CD4-positive, alpha-beta T cell (primary cell): Measurements from ENCODE around the gene TRMT44. TPM values are rescaled to one million over a fixed set of nuclear protein-coding genes. Genes with fewer than 3 reads are reported as not detected.
"Not testable (repeated sequence)": the region's sequence is repeated elsewhere in the genome, so short reads cannot be mapped to it uniquely, and the experiment has no call there.

Experiments
- ATAC-seq: fragments of 200-7000 bp; cut with Tn5 transposase; one replicate; pipeline ENCODE4 v1.10.0; 2022; ENCODE audit warnings: mild to moderate bottlenecking; ENCODE audit not compliant: poor library complexity
- CTCF ChIA-PET: fragments of 350-600 bp; sonication (Branson Sonifier 250); formaldehyde crosslinking; loops from one replicate; lab custom pipeline; 2021; ENCODE audit warnings: antibody characterized with exemption, inconsistent platforms; lab: Charles Lee
- POLR2A ChIA-PET: fragments of 350-600 bp; sonication (Branson Sonifier 250); formaldehyde crosslinking; loops from one replicate; lab custom pipeline; 2021; ENCODE audit warnings: antibody characterized with exemption, inconsistent platforms; lab: Charles Lee
- DNase-seq, 14 experiments: peaks; one replicate each; pipeline ENCODE4 v3.0.0-alpha.2; 2013 to 2020; ENCODE audit warnings: mixed read lengths in 2 of 14
- H3K27ac ChIP-seq, 2 donors: one replicate each; pipeline versions ENCODE4 v1.5.1 to v1.7.0; 2013; ENCODE audit warnings: low read length in 2 of 2, low read depth in 1 of 2, mild to moderate bottlenecking in 1 of 2
- H3K27me3 ChIP-seq, 2 experiments: 1 replicate in 1 of 2; 2 replicates in 1 of 2; pipeline versions ENCODE4 v1.6.1 to v1.7.0; 2013; ENCODE audit warnings: low read length in 2 of 2, control low read depth in 1 of 2, mild to moderate bottlenecking in 1 of 2, moderate library complexity in 1 of 2; ENCODE audit not compliant: insufficient read depth in 2 of 2, control insufficient read depth in 1 of 2
- H3K36me3 ChIP-seq: one replicate; pipeline ENCODE4 v1.6.1; 2013; ENCODE audit warnings: low read length, control low read depth; ENCODE audit not compliant: insufficient read depth
- H3K4me1 ChIP-seq: one replicate; pipeline ENCODE4 v1.6.1; 2013; ENCODE audit warnings: low read length, control low read depth; ENCODE audit not compliant: insufficient read depth
- H3K4me3 ChIP-seq: one replicate; pipeline ENCODE4 v1.5.1; 2013; ENCODE audit warnings: mild to moderate bottlenecking, low read length, moderate library complexity
- H3K9me3 ChIP-seq, 2 experiments: 1 replicate in 1 of 2; 2 replicates in 1 of 2; pipeline versions ENCODE4 v1.6.1 to v1.7.0; 2013; ENCODE audit warnings: low read length in 2 of 2, mild to moderate bottlenecking in 2 of 2, control low read depth in 1 of 2, moderate library complexity in 1 of 2; ENCODE audit not compliant: control insufficient read depth in 1 of 2, insufficient read depth in 1 of 2
- H3K27ac Mint-ChIP-seq: one replicate; pipeline ENCODE4 v1.8.0; 2020; ENCODE audit warnings: mixed read lengths
- H3K27me3 Mint-ChIP-seq: one replicate; pipeline ENCODE4 v1.8.0; 2021; ENCODE audit warnings: mixed read lengths
- H3K36me3 Mint-ChIP-seq: one replicate; pipeline ENCODE4 v1.8.0; 2021; ENCODE audit warnings: low read depth, mixed read lengths
- H3K4me1 Mint-ChIP-seq: one replicate; pipeline ENCODE4 v1.8.0; 2021; ENCODE audit warnings: low read depth, mixed read lengths
- H3K4me3 Mint-ChIP-seq: one replicate; pipeline ENCODE4 v1.8.0; 2020; ENCODE audit warnings: mild to moderate bottlenecking, mixed read lengths
- H3K9me3 Mint-ChIP-seq: one replicate; pipeline ENCODE4 v1.8.0; 2020; ENCODE audit warnings: mixed read lengths
- CTCF ChIP-seq: fragments of 200-600 bp; IDR thresholded peaks from one replicate; pipeline ENCODE4 v1.8.0; 2022; ENCODE audit warnings: antibody characterized with exemption, mild to moderate bottlenecking
- intact Hi-C, 2 experiments: fragments of 100-400 bp; cut with DNase I in 1 of 2; cut with micrococcal nuclease in 1 of 2; formaldehyde crosslinking; loops; one replicate each; pipeline versions ENCODE4 v1.15.1 to v1.9.0; 2023 to 2025; cut with DNase I, micrococcal nuclease
- total RNA-seq, 174 experiments: library from RNA in 2 of 174; stranded (reverse) in 2 of 174; gene quantifications; one replicate each; pipeline ENCODE4 v1.2.3 and lab custom pipeline; 2021 to 2026

The TRMT44 gene
- total RNA-seq, 2 experiments from 2014 or later, result 25.6 to 29.2 TPM

- no peak overlapping the region for H3K27ac ChIP-seq
- peaks cover 14% of the 10 kb centered on the region for H3K36me3 Mint-ChIP-seq
- H3K4me1 ChIP-seq, result no peaks in the 10 kb centered on the region
- H3K9me3 Mint-ChIP-seq, result no peaks in the 10 kb centered on the region
- no peaks in the 10 kb centered on the region for H3K27me3 ChIP-seq
- peaks cover 9% of the 10 kb centered on the region for H3K36me3 ChIP-seq
- no peak overlapping the region for H3K4me3 Mint-ChIP-seq
- intact Hi-C loops, result no loop called here
- no peaks in the 10 kb centered on the region for H3K4me1 Mint-ChIP-seq
- TF ChIP-seq CTCF, result no peak
- no peaks in the 10 kb centered on the region for H3K9me3 ChIP-seq
- H3K27ac Mint-ChIP-seq, result no peak overlapping the region
- H3K27me3 Mint-ChIP-seq, result no peaks in the 10 kb centered on the region
- no peak overlapping the region for H3K4me3 ChIP-seq
- ChIA-PET POLR2A (no interaction called here), CTCF (no interaction called here)
- ATAC-seq (no peak), DNase-seq (no peak)
These were observed 37.8 kb downstream of the TRMT44 start for GRCh38 chr4:8478371-8478770.

- Histone ChIP-seq H3K36me3 (peaks cover 9% of the 10 kb centered on the region), H3K27me3 (no peaks in the 10 kb centered on the region), H3K9me3 (no peaks in the 10 kb centered on the region), H3K4me1 (no peaks in the 10 kb centered on the region), H3K27ac (no peak overlapping the region), H3K4me3 (no peak overlapping the region)
- DNase-seq (no peak), ATAC-seq (no peak)
- no peak for TF ChIP-seq CTCF
- intact Hi-C loops, result no loop called here
- H3K4me1 Mint-ChIP-seq, result no peaks in the 10 kb centered on the region
- H3K27ac Mint-ChIP-seq, result no peak overlapping the region
- H3K4me3 Mint-ChIP-seq, result no peak overlapping the region
- H3K27me3 Mint-ChIP-seq, result no peaks in the 10 kb centered on the region
- peaks cover 14% of the 10 kb centered on the region for H3K36me3 Mint-ChIP-seq
- ChIA-PET CTCF (no interaction called here), POLR2A (no interaction called here)
- no peaks in the 10 kb centered on the region for H3K9me3 Mint-ChIP-seq
These were observed 38.5 kb downstream of the TRMT44 start for GRCh38 chr4:8478801-8479744.

- Mint-ChIP-seq H3K27ac (no peak overlapping the region), H3K9me3 (no peaks in the 10 kb centered on the region), H3K4me1 (no peaks in the 10 kb centered on the region), H3K36me3 (peaks cover 14% of the 10 kb centered on the region), H3K4me3 (no peak overlapping the region), H3K27me3 (no peaks in the 10 kb centered on the region)
- DNase-seq (no peak), ATAC-seq (no peak)
- intact Hi-C loops, result no loop called here
- H3K27ac ChIP-seq, result no peak overlapping the region
- H3K27me3 ChIP-seq, result no peaks in the 10 kb centered on the region
- H3K9me3 ChIP-seq, result no peaks in the 10 kb centered on the region
- no peak for TF ChIP-seq CTCF
- ChIA-PET POLR2A (no interaction called here), CTCF (no interaction called here)
- H3K4me3 ChIP-seq, result no peak overlapping the region
- H3K4me1 ChIP-seq, result no peaks in the 10 kb centered on the region
- H3K36me3 ChIP-seq, result peaks cover 9% of the 10 kb centered on the region
These were observed 39.6 kb downstream of the TRMT44 start for GRCh38 chr4:8480221-8480620.

- CTCF ChIA-PET, POLR2A ChIA-PET, H3K36me3 Mint-ChIP-seq, H3K4me1 Mint-ChIP-seq, H3K36me3 ChIP-seq, DNase-seq, H3K9me3 Mint-ChIP-seq, H3K27me3 Mint-ChIP-seq, intact Hi-C loops, ATAC-seq, H3K4me1 ChIP-seq, H3K27ac Mint-ChIP-seq, H3K4me3 ChIP-seq, H3K9me3 ChIP-seq, H3K27me3 ChIP-seq, H3K4me3 Mint-ChIP-seq, H3K27ac ChIP-seq: not testable (repeated sequence)
These were observed 46.1 kb downstream of the TRMT44 start for GRCh38 chr4:8486643-8487042.
